Mesothelial cell of epicardium (in vitro differentiated cells): Measurements from ENCODE around the gene C17orf113. TPM values are rescaled to one million over a fixed set of nuclear protein-coding genes. Genes with fewer than 3 reads are reported as not detected.

Source experiments
- DNase-seq, 2 experiments: peaks; one replicate each; pipeline ENCODE4 v3.0.0; 2021; ENCODE audit warnings: low spot score in 2 of 2; ENCODE audit not compliant: unreplicated experiment in 2 of 2
- H3K27ac Mint-ChIP-seq: 2 replicates; pipeline ENCODE4 v1.8.0; 2021; ENCODE audit warnings: mixed read lengths
- H3K27me3 Mint-ChIP-seq: 2 replicates; pipeline ENCODE4 v1.8.0; 2021; ENCODE audit warnings: low read depth, mixed read lengths
- H3K36me3 Mint-ChIP-seq: 2 replicates; pipeline ENCODE4 v1.8.0; 2021; ENCODE audit warnings: mixed read lengths
- H3K4me1 Mint-ChIP-seq: 2 replicates; pipeline ENCODE4 v1.8.0; 2021; ENCODE audit warnings: mixed read lengths
- H3K4me3 Mint-ChIP-seq: 2 replicates; pipeline ENCODE4 v1.8.0; 2021; ENCODE audit warnings: mild to moderate bottlenecking, moderate library complexity, mixed read lengths
- H3K9me3 Mint-ChIP-seq: 2 replicates; pipeline ENCODE4 v1.8.0; 2021; ENCODE audit warnings: mixed read lengths
- CTCF ChIP-seq: fragments of 200-600 bp; sonication (generic); IDR thresholded peaks from one replicate; pipeline ENCODE4 v1.5.0; 2021; ENCODE audit warnings: antibody characterized with exemption; ENCODE audit not compliant: unreplicated experiment
- total RNA-seq: library from RNA; stranded (reverse); gene quantifications from 3 replicates; pipeline ENCODE4 v1.2.1, GENCODE V29; 2021

The C17orf113 gene
- total RNA-seq, 1 donor from 2014 or later = 5.1 TPM

- no peak for TF ChIP-seq CTCF
Measured at GRCh38 chr17:42042598-42043319, 7.6 kb downstream of the C17orf113 start.

GRCh38 chr17:42041619-42042018 is 8.8 kb downstream of the C17orf113 start:
- no peak overlapping the region for H3K4me3 Mint-ChIP-seq
- H3K36me3 Mint-ChIP-seq = no peaks in the 10 kb centered on the region
- TF ChIP-seq CTCF = no peak
- H3K27me3 Mint-ChIP-seq = no peaks in the 10 kb centered on the region
- no peak overlapping the region for H3K27ac Mint-ChIP-seq
- H3K9me3 Mint-ChIP-seq = no peaks in the 10 kb centered on the region
- DNase-seq = no peak
- peaks cover 8% of the 10 kb centered on the region for H3K4me1 Mint-ChIP-seq

More at GRCh38 chr17:42042598-42043319, 7.6 kb downstream of the C17orf113 start:
- Mint-ChIP-seq H3K4me1 (no peaks in the 10 kb centered on the region), H3K36me3 (no peaks in the 10 kb centered on the region), H3K9me3 (no peaks in the 10 kb centered on the region), H3K4me3 (no peak overlapping the region), H3K27ac (no peak overlapping the region), H3K27me3 (no peaks in the 10 kb centered on the region)
- DNase-seq = no peak

- H3K4me1 Mint-ChIP-seq = peaks cover 8% of the 10 kb centered on the region
Measured at GRCh38 chr17:42040818-42041217, 9.6 kb downstream of the C17orf113 start.

GRCh38 chr17:42039794-42040763 is 10.3 kb downstream of the C17orf113 start:
- no peak for TF ChIP-seq CTCF
- Mint-ChIP-seq H3K36me3 (no peaks in the 10 kb centered on the region), H3K27ac (no peak overlapping the region), H3K4me1 (peaks cover 8% of the 10 kb centered on the region), H3K9me3 (no peaks in the 10 kb centered on the region), H3K27me3 (no peaks in the 10 kb centered on the region), H3K4me3 (no peak overlapping the region)
- no peak for DNase-seq

More at GRCh38 chr17:42040818-42041217, 9.6 kb downstream of the C17orf113 start:
- Mint-ChIP-seq H3K27ac (no peak overlapping the region), H3K36me3 (no peaks in the 10 kb centered on the region), H3K4me3 (no peak overlapping the region), H3K27me3 (no peaks in the 10 kb centered on the region), H3K9me3 (no peaks in the 10 kb centered on the region)
- no peak for TF ChIP-seq CTCF
- no peak for DNase-seq

DNA sequence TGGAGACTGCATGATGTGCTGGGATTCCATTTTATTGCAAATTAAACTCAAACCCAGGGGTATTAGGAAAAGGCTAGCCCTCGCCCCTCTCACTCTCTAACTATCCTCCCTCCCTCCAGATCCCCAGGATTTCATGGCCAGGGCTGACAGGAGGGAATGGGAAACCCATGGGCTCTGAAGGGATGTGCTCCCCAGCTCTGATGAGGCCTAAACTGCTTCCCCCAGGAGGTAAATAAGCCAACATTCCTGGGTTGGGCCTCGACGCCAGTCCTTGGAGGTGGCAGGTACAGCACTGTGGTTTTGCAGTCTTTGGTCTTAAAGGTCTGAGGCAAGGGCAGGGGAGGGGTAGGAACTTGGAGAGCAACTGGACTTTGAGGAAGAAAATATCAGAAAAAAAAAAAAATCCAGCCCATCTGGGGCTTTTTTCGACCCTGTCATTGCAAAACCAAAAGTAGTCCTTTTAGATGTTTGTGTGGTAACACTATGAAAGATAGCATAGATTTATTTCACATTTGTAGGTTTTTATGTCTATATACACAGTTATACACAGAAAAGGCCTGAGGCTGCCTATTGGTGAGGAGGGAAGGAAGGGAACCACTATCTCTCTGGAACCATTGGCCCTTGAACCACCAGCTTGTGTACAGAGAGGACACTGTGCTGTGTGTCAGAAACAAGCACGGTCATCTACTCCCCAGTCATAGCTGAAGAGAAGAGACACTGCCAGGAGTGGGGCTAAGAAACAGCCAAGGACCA is 12.0 kb downstream of the C17orf113 start:
- DNase-seq = no peak
- Mint-ChIP-seq H3K36me3 (no peaks in the 10 kb centered on the region), H3K4me3 (no peak overlapping the region), H3K27ac (peak overlapping the region; percentile 25), H3K4me1 (peaks cover 10% of the 10 kb centered on the region), H3K9me3 (no peaks in the 10 kb centered on the region), H3K27me3 (no peaks in the 10 kb centered on the region)
- TF ChIP-seq CTCF = no peak
